Chondrocyte (in vitro differentiated cells): ENCODE measurements around the gene ZNF846. TPM values are rescaled to one million over a fixed set of nuclear protein-coding genes. Genes with fewer than 3 reads are reported as not detected.
A peak's percentile ranks its signal among the peaks of the same experiment; 100 is the strongest.

Source experiments
- DNase-seq: peaks from one replicate; pipeline ENCODE4 v3.0.0; 2021; ENCODE audit warnings: mixed read lengths, low spot score
- H3K27ac Mint-ChIP-seq: one replicate; pipeline ENCODE4 v1.8.0; 2021; ENCODE audit warnings: mild to moderate bottlenecking, moderate library complexity, mixed read lengths; ENCODE audit not compliant: unreplicated experiment
- H3K27me3 Mint-ChIP-seq: 2 replicates; pipeline ENCODE4 v1.8.0; 2021; ENCODE audit warnings: low read depth, mixed read lengths
- H3K36me3 Mint-ChIP-seq: 2 replicates; pipeline ENCODE4 v1.8.0; 2021; ENCODE audit warnings: low read depth, mixed read lengths
- H3K4me1 Mint-ChIP-seq: 2 replicates; pipeline ENCODE4 v1.8.0; 2021; ENCODE audit warnings: low read depth, mild to moderate bottlenecking, mixed read lengths
- H3K4me3 Mint-ChIP-seq: one replicate; pipeline ENCODE4 v1.8.0; 2021; ENCODE audit warnings: mild to moderate bottlenecking, moderate library complexity, mixed read lengths; ENCODE audit not compliant: unreplicated experiment
- H3K9me3 Mint-ChIP-seq: 2 replicates; pipeline ENCODE4 v1.8.0; 2021; ENCODE audit warnings: low read depth, mixed read lengths
- CTCF ChIP-seq: fragments of 200-600 bp; sonication (generic); IDR thresholded peaks from 2 replicates; pipeline ENCODE4 v1.5.0; 2021; ENCODE audit warnings: antibody characterized with exemption, mild to moderate bottlenecking, moderate library complexity
- long read RNA-seq: library from polyadenylated mRNA; stranded (forward); transcript quantifications from one replicate; pipeline ENCODE4 v2.0.0, GENCODE V29; 2021
- total RNA-seq: library from RNA; stranded (reverse); gene quantifications from 3 replicates; pipeline ENCODE4 v1.2.1, GENCODE V29; 2021

ZNF846 gene
- 18.8 to 20.3 TPM (median 19.4 TPM) in 3 replicates for total RNA-seq
- long read RNA-seq, partial matches to known transcripts, result 4 of 9 reads
- long read RNA-seq, other reads (novel, unspliced or antisense), result 3 of 9 reads

GRCh38 chr19:9768175-9769112, at the start of gene ZNF846:
ZNF846 (minus strand) TSS chr19:9768738; CDS start chr19:9764950, 3,788 bp downstream.
- H3K9me3 Mint-ChIP-seq, result peaks cover 12% of the 10 kb centered on the region
- no peak for TF ChIP-seq CTCF
- no peaks in the 10 kb centered on the region for H3K27me3 Mint-ChIP-seq
- H3K36me3 Mint-ChIP-seq, result peaks cover 17% of the 10 kb centered on the region
- H3K27ac Mint-ChIP-seq, result peak within 1 kb of the TSS; percentile 97
- DNase-seq, result peak; percentile 96
- peak within 1 kb of the TSS; percentile 94 for H3K4me3 Mint-ChIP-seq
- peaks cover 9% of the 10 kb centered on the region for H3K4me1 Mint-ChIP-seq

- H3K27me3 Mint-ChIP-seq, result no peaks in the 10 kb centered on the region
- H3K4me3 Mint-ChIP-seq, result peak overlapping the region; percentile 89
- H3K4me1 Mint-ChIP-seq, result peaks cover 36% of the 10 kb centered on the region
- H3K27ac Mint-ChIP-seq, result peak overlapping the region; percentile 96
- DNase-seq, result no peak
- no peaks in the 10 kb centered on the region for H3K9me3 Mint-ChIP-seq
- TF ChIP-seq CTCF, result no peak
- peaks cover 5% of the 10 kb centered on the region for H3K36me3 Mint-ChIP-seq
Measured at GRCh38 chr19:9818175-9818733, 49.7 kb upstream of the ZNF846 start.

GRCh38 chr19:9811139-9811538, 42.6 kb upstream of the ZNF846 start:
- Mint-ChIP-seq H3K4me1 (peaks cover 6% of the 10 kb centered on the region), H3K36me3 (peaks cover 21% of the 10 kb centered on the region), H3K9me3 (no peaks in the 10 kb centered on the region), H3K27ac (no peak overlapping the region), H3K4me3 (no peak overlapping the region), H3K27me3 (no peaks in the 10 kb centered on the region)
- no peak for DNase-seq
- no peak for TF ChIP-seq CTCF

- no peak for TF ChIP-seq CTCF
- Mint-ChIP-seq H3K9me3 (no peaks in the 10 kb centered on the region), H3K4me3 (no peak overlapping the region), H3K27ac (peak overlapping the region; percentile 41), H3K27me3 (no peaks in the 10 kb centered on the region), H3K4me1 (peaks cover 2% of the 10 kb centered on the region), H3K36me3 (peaks cover 21% of the 10 kb centered on the region)
- DNase-seq, result no peak
Measured at GRCh38 chr19:9808855-9809824, 40.6 kb upstream of the ZNF846 start.
